ENCODE measurements around the gene ADAM8.

- TF ChIP-seq EP300 (IDR thresholded peaks at IDR 0.05; ENCODE audit: borderline replicate concordance), result no peak
- TF ChIP-seq FOXM1 (IDR thresholded peaks at IDR 0.05; ENCODE audit: borderline replicate concordance, low read depth), result no peak
- TF ChIP-seq, protein P1, sequence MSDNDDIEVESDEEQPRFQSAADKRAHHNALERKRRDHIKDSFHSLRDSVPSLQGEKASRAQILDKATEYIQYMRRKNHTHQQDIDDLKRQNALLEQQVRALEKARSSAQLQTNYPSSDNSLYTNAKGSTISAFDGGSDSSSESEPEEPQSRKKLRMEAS (IDR thresholded peaks at IDR 0.05), result no peak
- TF ChIP-seq RAD21 (IDR thresholded peaks at IDR 0.05; ENCODE audit: low read depth), result no peak
- no peak for TF ChIP-seq YY1 (IDR thresholded peaks at IDR 0.05; ENCODE audit: low read depth)
- TF ChIP-seq, protein P2, sequence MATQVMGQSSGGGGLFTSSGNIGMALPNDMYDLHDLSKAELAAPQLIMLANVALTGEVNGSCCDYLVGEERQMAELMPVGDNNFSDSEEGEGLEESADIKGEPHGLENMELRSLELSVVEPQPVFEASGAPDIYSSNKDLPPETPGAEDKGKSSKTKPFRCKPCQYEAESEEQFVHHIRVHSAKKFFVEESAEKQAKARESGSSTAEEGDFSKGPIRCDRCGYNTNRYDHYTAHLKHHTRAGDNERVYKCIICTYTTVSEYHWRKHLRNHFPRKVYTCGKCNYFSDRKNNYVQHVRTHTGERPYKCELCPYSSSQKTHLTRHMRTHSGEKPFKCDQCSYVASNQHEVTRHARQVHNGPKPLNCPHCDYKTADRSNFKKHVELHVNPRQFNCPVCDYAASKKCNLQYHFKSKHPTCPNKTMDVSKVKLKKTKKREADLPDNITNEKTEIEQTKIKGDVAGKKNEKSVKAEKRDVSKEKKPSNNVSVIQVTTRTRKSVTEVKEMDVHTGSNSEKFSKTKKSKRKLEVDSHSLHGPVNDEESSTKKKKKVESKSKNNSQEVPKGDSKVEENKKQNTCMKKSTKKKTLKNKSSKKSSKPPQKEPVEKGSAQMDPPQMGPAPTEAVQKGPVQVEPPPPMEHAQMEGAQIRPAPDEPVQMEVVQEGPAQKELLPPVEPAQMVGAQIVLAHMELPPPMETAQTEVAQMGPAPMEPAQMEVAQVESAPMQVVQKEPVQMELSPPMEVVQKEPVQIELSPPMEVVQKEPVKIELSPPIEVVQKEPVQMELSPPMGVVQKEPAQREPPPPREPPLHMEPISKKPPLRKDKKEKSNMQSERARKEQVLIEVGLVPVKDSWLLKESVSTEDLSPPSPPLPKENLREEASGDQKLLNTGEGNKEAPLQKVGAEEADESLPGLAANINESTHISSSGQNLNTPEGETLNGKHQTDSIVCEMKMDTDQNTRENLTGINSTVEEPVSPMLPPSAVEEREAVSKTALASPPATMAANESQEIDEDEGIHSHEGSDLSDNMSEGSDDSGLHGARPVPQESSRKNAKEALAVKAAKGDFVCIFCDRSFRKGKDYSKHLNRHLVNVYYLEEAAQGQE (IDR thresholded peaks at IDR 0.05; ENCODE audit: low read depth), result no peak
- TF ChIP-seq, protein P3, sequence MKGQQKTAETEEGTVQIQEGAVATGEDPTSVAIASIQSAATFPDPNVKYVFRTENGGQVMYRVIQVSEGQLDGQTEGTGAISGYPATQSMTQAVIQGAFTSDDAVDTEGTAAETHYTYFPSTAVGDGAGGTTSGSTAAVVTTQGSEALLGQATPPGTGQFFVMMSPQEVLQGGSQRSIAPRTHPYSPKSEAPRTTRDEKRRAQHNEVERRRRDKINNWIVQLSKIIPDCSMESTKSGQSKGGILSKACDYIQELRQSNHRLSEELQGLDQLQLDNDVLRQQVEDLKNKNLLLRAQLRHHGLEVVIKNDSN (IDR thresholded peaks at IDR 0.05), result no peak
- no peak for TF ChIP-seq ZBTB7A (IDR thresholded peaks at IDR 0.05; ENCODE audit: low read depth)
- no peak for TF ChIP-seq TEAD4 (IDR thresholded peaks at IDR 0.05)
- no peak for TF ChIP-seq CREB1 (IDR thresholded peaks at IDR 0.05; ENCODE audit: low read depth)
- TF ChIP-seq CEBPB (IDR thresholded peaks at IDR 0.05), result no peak
Observed at GRCh38 chr10:133316732-133317131, 40.1 kb upstream of the ADAM8 start.

All from Ishikawa (cell line).